Ishikawa (cell line): ENCODE results near the gene DCAF10.

Experiments
- CEBPB ChIP-seq: IDR thresholded peaks from 2 replicates; pipeline ENCODE4 v1.6.1; 2012
- CREB1 ChIP-seq: IDR thresholded peaks from 2 replicates; pipeline ENCODE4 v1.6.1; 2012; ENCODE audit warnings: low read depth
- EGR1 ChIP-seq: IDR thresholded peaks from 2 replicates; pipeline ENCODE4 v1.6.1; 2012
- EP300 ChIP-seq: IDR thresholded peaks from 2 replicates; pipeline ENCODE4 v1.6.1; 2012; ENCODE audit warnings: borderline replicate concordance
- FOXM1 ChIP-seq: IDR thresholded peaks from 2 replicates; pipeline ENCODE4 v1.6.1; 2012; ENCODE audit warnings: low read depth, borderline replicate concordance
- NFIC ChIP-seq: IDR thresholded peaks from 2 replicates; pipeline ENCODE4 v1.6.1; 2012
- RAD21 ChIP-seq: IDR thresholded peaks from 2 replicates; pipeline ENCODE4 v1.6.1; 2012; ENCODE audit warnings: low read depth
- TAF1 ChIP-seq: IDR thresholded peaks from 2 replicates; pipeline ENCODE4 v1.6.1; 2012; ENCODE audit warnings: low read depth, mild to moderate bottlenecking
- TCF12 ChIP-seq: IDR thresholded peaks from 2 replicates; pipeline ENCODE4 v1.6.1; 2012; ENCODE audit warnings: low read depth
- TEAD4 ChIP-seq: IDR thresholded peaks from 2 replicates; pipeline ENCODE4 v1.6.1; 2012
- YY1 ChIP-seq: IDR thresholded peaks from 2 replicates; pipeline ENCODE4 v1.6.1; 2012; ENCODE audit warnings: low read depth
- ZBTB7A ChIP-seq: IDR thresholded peaks from 2 replicates; pipeline ENCODE4 v1.6.1; 2012; ENCODE audit warnings: low read depth
- TF ChIP-seq, protein P1 (sequence below): IDR thresholded peaks from 2 replicates; pipeline ENCODE4 v1.6.1; 2012
- TF ChIP-seq, protein P2 (sequence below): IDR thresholded peaks from 2 replicates; pipeline ENCODE4 v1.6.1; 2012
- TF ChIP-seq, protein P3 (sequence below): IDR thresholded peaks from 2 replicates; pipeline ENCODE4 v1.6.1; 2012; ENCODE audit warnings: low read depth, mild to moderate bottlenecking

Gene DCAF10

DNA sequence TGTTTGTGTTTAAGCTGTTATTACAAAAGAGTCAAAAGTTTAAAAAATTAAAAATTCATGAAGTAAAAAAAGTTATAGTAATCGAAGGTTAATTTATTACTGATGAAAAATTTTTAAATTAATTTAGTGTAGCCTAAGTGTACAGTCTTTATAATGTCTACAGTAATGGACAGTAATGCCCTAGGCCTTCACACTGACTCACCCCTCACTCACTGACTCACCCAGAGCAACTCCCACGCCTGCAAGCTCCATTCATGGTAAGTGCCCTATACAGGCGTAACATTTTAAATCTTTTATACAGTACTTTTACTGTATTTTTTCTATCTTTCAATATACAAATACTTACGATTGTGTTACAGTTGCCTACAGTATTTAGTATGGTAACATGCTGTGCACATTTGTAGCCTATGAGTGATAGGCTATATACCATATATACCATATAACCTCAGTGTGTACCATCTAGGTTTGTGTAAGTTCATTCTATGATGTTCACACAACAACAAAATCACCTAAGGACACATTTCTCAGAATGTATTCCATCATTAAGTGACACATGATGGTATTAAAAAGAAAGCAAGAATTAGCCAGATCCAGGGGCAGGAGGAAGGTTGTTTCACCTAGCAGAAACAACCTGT lies 40.1 kb downstream of the DCAF10 start:
- TF ChIP-seq YY1 (no peak), EP300 (no peak), RAD21 (no peak), TCF12 (no peak), CEBPB (no peak), CREB1 (no peak), NFIC (no peak), EGR1 (no peak), TAF1 (no peak), ZBTB7A (no peak), FOXM1 (no peak), TEAD4 (no peak)
- TF ChIP-seq, protein P1, sequence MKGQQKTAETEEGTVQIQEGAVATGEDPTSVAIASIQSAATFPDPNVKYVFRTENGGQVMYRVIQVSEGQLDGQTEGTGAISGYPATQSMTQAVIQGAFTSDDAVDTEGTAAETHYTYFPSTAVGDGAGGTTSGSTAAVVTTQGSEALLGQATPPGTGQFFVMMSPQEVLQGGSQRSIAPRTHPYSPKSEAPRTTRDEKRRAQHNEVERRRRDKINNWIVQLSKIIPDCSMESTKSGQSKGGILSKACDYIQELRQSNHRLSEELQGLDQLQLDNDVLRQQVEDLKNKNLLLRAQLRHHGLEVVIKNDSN, result no peak
- TF ChIP-seq, protein P2, sequence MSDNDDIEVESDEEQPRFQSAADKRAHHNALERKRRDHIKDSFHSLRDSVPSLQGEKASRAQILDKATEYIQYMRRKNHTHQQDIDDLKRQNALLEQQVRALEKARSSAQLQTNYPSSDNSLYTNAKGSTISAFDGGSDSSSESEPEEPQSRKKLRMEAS, result no peak
- TF ChIP-seq, protein P3, sequence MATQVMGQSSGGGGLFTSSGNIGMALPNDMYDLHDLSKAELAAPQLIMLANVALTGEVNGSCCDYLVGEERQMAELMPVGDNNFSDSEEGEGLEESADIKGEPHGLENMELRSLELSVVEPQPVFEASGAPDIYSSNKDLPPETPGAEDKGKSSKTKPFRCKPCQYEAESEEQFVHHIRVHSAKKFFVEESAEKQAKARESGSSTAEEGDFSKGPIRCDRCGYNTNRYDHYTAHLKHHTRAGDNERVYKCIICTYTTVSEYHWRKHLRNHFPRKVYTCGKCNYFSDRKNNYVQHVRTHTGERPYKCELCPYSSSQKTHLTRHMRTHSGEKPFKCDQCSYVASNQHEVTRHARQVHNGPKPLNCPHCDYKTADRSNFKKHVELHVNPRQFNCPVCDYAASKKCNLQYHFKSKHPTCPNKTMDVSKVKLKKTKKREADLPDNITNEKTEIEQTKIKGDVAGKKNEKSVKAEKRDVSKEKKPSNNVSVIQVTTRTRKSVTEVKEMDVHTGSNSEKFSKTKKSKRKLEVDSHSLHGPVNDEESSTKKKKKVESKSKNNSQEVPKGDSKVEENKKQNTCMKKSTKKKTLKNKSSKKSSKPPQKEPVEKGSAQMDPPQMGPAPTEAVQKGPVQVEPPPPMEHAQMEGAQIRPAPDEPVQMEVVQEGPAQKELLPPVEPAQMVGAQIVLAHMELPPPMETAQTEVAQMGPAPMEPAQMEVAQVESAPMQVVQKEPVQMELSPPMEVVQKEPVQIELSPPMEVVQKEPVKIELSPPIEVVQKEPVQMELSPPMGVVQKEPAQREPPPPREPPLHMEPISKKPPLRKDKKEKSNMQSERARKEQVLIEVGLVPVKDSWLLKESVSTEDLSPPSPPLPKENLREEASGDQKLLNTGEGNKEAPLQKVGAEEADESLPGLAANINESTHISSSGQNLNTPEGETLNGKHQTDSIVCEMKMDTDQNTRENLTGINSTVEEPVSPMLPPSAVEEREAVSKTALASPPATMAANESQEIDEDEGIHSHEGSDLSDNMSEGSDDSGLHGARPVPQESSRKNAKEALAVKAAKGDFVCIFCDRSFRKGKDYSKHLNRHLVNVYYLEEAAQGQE, result no peak

DNA sequence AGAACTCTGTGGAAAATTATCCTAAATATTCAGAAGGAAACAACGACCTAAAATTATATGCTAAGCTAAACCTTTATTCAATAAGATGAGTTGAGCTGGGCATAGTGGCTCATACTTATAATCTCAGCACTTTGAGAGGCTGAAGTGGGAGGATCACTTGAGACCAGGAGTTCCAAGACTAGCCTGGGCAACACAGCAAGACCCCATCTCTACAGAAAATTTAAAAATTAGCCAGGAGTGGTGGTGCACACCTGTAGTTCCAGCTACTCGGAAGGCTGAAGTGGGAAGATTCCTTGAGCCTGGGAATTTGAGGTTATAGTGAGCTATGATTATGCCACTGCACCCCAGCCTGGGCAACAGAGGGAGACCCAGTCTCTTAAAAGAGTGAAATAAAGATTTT lies 51.6 kb downstream of the DCAF10 start:
- TF ChIP-seq, protein P1, result no peak
- TF ChIP-seq RAD21, result no peak
- no peak for TF ChIP-seq EGR1
- TF ChIP-seq EP300, result no peak
- no peak for TF ChIP-seq YY1
- TF ChIP-seq, protein P2, result no peak
- TF ChIP-seq CEBPB, result no peak
- no peak for TF ChIP-seq CREB1
- TF ChIP-seq FOXM1, result no peak
- no peak for TF ChIP-seq TCF12
- no peak for TF ChIP-seq ZBTB7A
- TF ChIP-seq, protein P3, result no peak
- TF ChIP-seq TEAD4, result no peak
- TF ChIP-seq TAF1, result no peak
- TF ChIP-seq NFIC, result no peak

DNA sequence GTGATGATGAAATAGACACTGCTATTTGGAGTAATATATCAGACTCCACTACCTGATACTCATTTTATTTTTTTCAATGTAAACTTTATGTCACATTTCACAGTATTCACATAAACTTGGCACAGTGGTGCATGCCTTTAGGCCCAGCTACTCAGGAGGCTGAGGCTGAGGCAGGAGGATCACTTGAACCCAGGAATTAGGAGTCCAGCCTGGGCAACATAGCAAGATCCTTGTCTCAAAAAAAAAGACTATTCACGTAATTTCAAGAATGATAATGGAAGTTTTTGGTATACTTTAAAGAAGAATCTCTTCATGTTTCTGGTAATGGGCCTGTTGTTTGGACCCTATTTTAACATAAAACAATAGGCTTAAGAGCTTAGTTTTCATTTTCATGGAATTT lies 56.0 kb downstream of the DCAF10 start:
- TF ChIP-seq FOXM1 (no peak), TCF12 (no peak), RAD21 (no peak), TAF1 (no peak), YY1 (no peak), EGR1 (no peak), TEAD4 (no peak), NFIC (no peak), CEBPB (no peak), ZBTB7A (no peak), EP300 (no peak), CREB1 (no peak)
- TF ChIP-seq, protein P3, result no peak
- TF ChIP-seq, protein P1, result no peak
- TF ChIP-seq, protein P2, result no peak
